HepG2 (cell line): ENCODE measurements around the gene KCNK6. TPM values are rescaled to one million over a fixed set of nuclear protein-coding genes. Genes with fewer than 3 reads are reported as not detected.
A peak's percentile ranks its signal among the peaks of the same experiment; 100 is the strongest.

ENCODE experiments used
- ATAC-seq: fragments of 200-7000 bp; cut with Tn5 transposase; 3 replicates; pipeline ENCODE4 v1.9.1; 2020; ENCODE audit warnings: mild to moderate bottlenecking, moderate library complexity
- BruUV-seq: library from RNA; stranded (reverse); fragments of 400-500 nt; replicated peaks from 2 replicates; lab custom pipeline; 2021; lab: Mats Ljungman, UMichigan
- CTCF ChIA-PET: fragments of 300-600 bp; formaldehyde crosslinking; extraction: SDS; loops from one replicate; lab custom pipeline; 2021; ENCODE audit warnings: low total read pairs, inconsistent platforms, low intra/inter-chr PET ratio; lab: Yijun Ruan, JAX
- POLR2A ChIA-PET: fragments of 350-600 bp; sonication (Branson Sonifier 250); formaldehyde crosslinking; loops from one replicate; lab custom pipeline; 2020; ENCODE audit warnings: antibody characterized with exemption, inconsistent platforms; lab: Yijun Ruan, JAX
- DNase-seq: peaks from one replicate; pipeline ENCODE4 v3.0.0-alpha.2; 2015; ENCODE audit warnings: low spot score
- FAIRE-seq: peaks from 3 replicates; lab custom pipeline; 2011; peaks lifted over from hg19 to GRCh38; lab: Jason Lieb, UNC
- H2AFZ ChIP-seq: one replicate; pipeline ENCODE4 v1.6.1; 2011; ENCODE audit warnings: low read length, inconsistent platforms
- H3K27ac ChIP-seq: fragments of 300-600 bp; 3 replicates; pipeline ENCODE4 v1.8.0; 2011; ENCODE audit warnings: mixed run types, mild to moderate bottlenecking, mixed read lengths, low read length, inconsistent platforms; ENCODE audit not compliant: insufficient read depth; ENCODE audit errors: extremely low read length
- H3K27me3 ChIP-seq, 2 experiments: fragments of 200-600 bp in 1 of 2; 2 replicates in 1 of 2; 3 replicates in 1 of 2; pipeline versions ENCODE4 v1.6.0 to v1.8.0; 2011; ENCODE audit warnings: low read length in 2 of 2, mild to moderate bottlenecking in 2 of 2, moderate library complexity in 2 of 2, inconsistent platforms in 1 of 2; ENCODE audit not compliant: insufficient read depth in 2 of 2, control insufficient read depth in 1 of 2
- H3K36me3 ChIP-seq, 2 experiments: fragments of 200-600 bp in 1 of 2; replicated peaks in 1 of 2; 2 replicates in 1 of 2; 3 replicates in 1 of 2; pipeline versions ENCODE4 v1.5.1 to v1.8.0; 2011; ENCODE audit warnings: low read length in 2 of 2, inconsistent platforms in 1 of 2; ENCODE audit not compliant: insufficient read depth in 2 of 2, control insufficient read depth in 1 of 2
- H3K4me1 ChIP-seq: 2 replicates; pipeline ENCODE4 v1.5.1; 2012; ENCODE audit warnings: low read length, inconsistent platforms; ENCODE audit not compliant: insufficient read depth
- H3K4me2 ChIP-seq: 2 replicates; pipeline ENCODE4 v1.6.0; 2011; ENCODE audit warnings: low read depth, low read length, inconsistent platforms
- H3K4me3 ChIP-seq, 3 experiments: fragments of 200-600 bp in 1 of 3; sonication (generic), shearing (Covaris generic) in 1 of 3; replicated peaks in 1 of 3; 2 replicates each; pipeline ENCODE4 v1.5.1; 2011 to 2016; ENCODE audit warnings: low read length in 3 of 3, inconsistent platforms in 2 of 3, low read depth in 2 of 3, mild to moderate bottlenecking in 2 of 3, control low read depth in 1 of 3, mixed read lengths in 1 of 3; ENCODE audit not compliant: insufficient read depth in 1 of 3
- H3K79me2 ChIP-seq: one replicate; pipeline ENCODE4 v1.6.1; 2011; ENCODE audit warnings: low read length, inconsistent platforms; ENCODE audit not compliant: insufficient read depth
- H3K9ac ChIP-seq: 2 replicates; pipeline ENCODE4 v1.6.0; 2011; ENCODE audit warnings: mild to moderate bottlenecking, low read depth, low read length, inconsistent platforms; ENCODE audit not compliant: insufficient read depth
- H3K9me3 ChIP-seq: 2 replicates; pipeline ENCODE4 v1.5.1; 2012; ENCODE audit warnings: mild to moderate bottlenecking, low read length
- H4K20me1 ChIP-seq: 2 replicates; pipeline ENCODE4 v1.6.0; 2011; ENCODE audit warnings: inconsistent platforms, mild to moderate bottlenecking, low read length, moderate library complexity; ENCODE audit not compliant: insufficient read depth
- BORCS8-MEF2B ChIP-seq: sonication (generic); formaldehyde crosslinking; IDR thresholded peaks from 2 replicates; pipeline ENCODE4 v1.8.0; 2022; ENCODE audit warnings: mild to moderate bottlenecking, missing genetic modification reagents
- NFYC ChIP-seq: IDR thresholded peaks from 2 replicates; pipeline ENCODE4 v1.6.1; 2016; ENCODE audit warnings: missing genetic modification reagents, missing compliant biosample characterization
- ZBTB10 ChIP-seq: sonication (generic); formaldehyde crosslinking; IDR thresholded peaks from 2 replicates; pipeline ENCODE4 v1.4.0; 2020; ENCODE audit warnings: missing genetic modification reagents, borderline replicate concordance
- ZNF670 ChIP-seq: sonication (generic); formaldehyde crosslinking; IDR thresholded peaks from 2 replicates; pipeline ENCODE4 v1.8.0; 2022; ENCODE audit warnings: mild to moderate bottlenecking, missing genetic modification reagents, borderline replicate concordance
- ZNF770 ChIP-seq: sonication (generic); formaldehyde crosslinking; IDR thresholded peaks from 2 replicates; pipeline ENCODE4 v1.5.0; 2020; ENCODE audit warnings: mild to moderate bottlenecking, missing genetic modification reagents
- WGBS: methylation state at CpG from one replicate; pipeline ENCODE4 v1.1.6; 2017; ENCODE audit warnings: low lambda C conversion rate; 5-methylcytosine and 5-hydroxymethylcytosine counted together
- in situ Hi-C: cut with HindIII; loops from 2 replicates; pipeline ENCODE4 v1.10.0; 2017; ENCODE audit warnings: low pct_unique_long_range_greater_than_20kb; ENCODE audit not compliant: extremely low pct_ligation_motif_present
- intact Hi-C: fragments of 100-400 bp; cut with micrococcal nuclease; formaldehyde crosslinking; loops from one replicate; pipeline ENCODE4 v1.10.0; 2022; ENCODE audit not compliant: unreplicated experiment
- polyA plus RNA-seq, 8 experiments: library from polyadenylated mRNA; depleted of rRNA in 3 of 8; stranded (reverse) in 7 of 8; unstranded in 1 of 8; fragments of >200 nt; fragmentation: Illumina TruSeq in 4 of 8; extraction: Trizol in 4 of 8; gene quantifications; 2 replicates each; pipeline versions ENCODE4 v1.2.1 to v1.2.3, GENCODE V29; 2011 to 2016; ENCODE audit warnings: low read depth in 4 of 8, missing spikeins in 1 of 8, mixed read lengths in 1 of 8; ENCODE audit not compliant: insufficient read depth in 1 of 8
- total RNA-seq, 5 experiments: library from RNA; depleted of rRNA; stranded (reverse); fragments of >200 nt; fragmentation: Illumina TruSeq; extraction: Trizol; gene quantifications; 2 replicates each; pipeline ENCODE4 v1.2.3, GENCODE V29; 2016; ENCODE audit warnings: low read depth in 1 of 5

Gene KCNK6
- total and polyA plus RNA-seq, 2 of the 13 experiments (the other 11 are each of a cell fraction or from before 2014, with no cell fraction given) = 0.03 TPM; not detected in 1

- no peak for TF ChIP-seq ZBTB10 (CRISPR knock-in tag)
- TF ChIP-seq ZNF670 (CRISPR knock-in tag) = no peak
- no peak for TF ChIP-seq NFYC (CRISPR knock-in tag)
- TF ChIP-seq, all 625 proteins: peak for 19
Measured at GRCh38 chr19:38375098-38375493, 55.5 kb downstream of the KCNK6 start (continued).

- TF ChIP-seq BORCS8-MEF2B (CRISPR knock-in tag) = 0 out of 2 replicates have a peak, but pooled peaks have one; percentile 36
- TF ChIP-seq ZNF770 (CRISPR knock-in tag) = no peak
- Histone ChIP-seq H3K27ac (peak overlapping the region; percentile 84), H3K4me3 (peak overlapping the region; percentile 87 to 99 (median 92)), H3K27me3 (no peaks in the 10 kb centered on the region; a peak in 1 of 5 replicates), H4K20me1 (peaks cover 2% of the 10 kb centered on the region; the same call in 1 of the 2 replicates), H3K36me3 (peaks cover 8 to 27% of the 10 kb centered on the region in 2 experiments; a peak in 4 of 5 replicates), H2AFZ (no peak overlapping the region), H3K79me2 (peaks cover 22% of the 10 kb centered on the region), H3K9me3 (no peaks in the 10 kb centered on the region), H3K9ac (peak overlapping the region; percentile 94), H3K4me1 (peaks cover 22% of the 10 kb centered on the region), H3K4me2 (peak overlapping the region; percentile 86)
- 66% methylated on average over 5 of the region's 5 CpGs for WGBS
- FAIRE-seq (no peak), ATAC-seq (no peak), DNase-seq (no peak)
- intact Hi-C loops (no loop called here), in situ Hi-C loops (no loop called here)
- CTCF ChIA-PET = no interaction called here
- no TSS peak for BruUV-seq
- POLR2A ChIA-PET = interaction anchor here (1.1 to 3.3 kb wide), 2 partner anchors 12 to 27 kb away, joined by 5 to 30 read pairs; partner anchors contain the start of genes FAM98C and GGN
Measured at GRCh38 chr19:38375748-38376147, 56.1 kb downstream of the KCNK6 start.
